ENCODE measurements around the gene PLIN3.
A peak's percentile ranks its signal among the peaks of the same experiment; 100 is the strongest.
"Not testable (repeated sequence)": the region's sequence is repeated elsewhere in the genome, so short reads cannot be mapped to it uniquely, and the experiment has no call there.

Gene PLIN3

DNA sequence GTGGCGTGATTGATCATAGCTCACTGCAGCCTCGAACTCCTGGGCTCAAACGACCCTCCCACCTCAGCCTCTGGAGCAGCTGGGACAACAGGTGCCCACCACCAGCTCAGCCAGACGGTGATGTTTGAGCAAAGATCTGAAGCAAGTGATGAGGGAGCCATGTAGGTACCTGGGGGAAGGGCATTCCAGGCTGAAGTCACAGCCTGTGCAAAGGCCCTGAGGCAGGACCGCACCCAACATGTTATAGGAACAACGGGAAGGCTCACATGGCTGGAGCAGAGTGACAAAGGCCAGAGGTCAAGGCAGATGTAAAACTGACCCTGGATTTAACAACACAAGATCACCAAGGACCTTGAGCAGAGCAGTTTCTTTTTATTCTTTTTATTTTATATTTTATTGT is 61.1 kb downstream of the PLIN3 start:
- DNase-seq = no peak

GRCh38 chr19:4805140-4805539 is 62.3 kb downstream of the PLIN3 start:
- DNase-seq = not testable (repeated sequence)

DNA sequence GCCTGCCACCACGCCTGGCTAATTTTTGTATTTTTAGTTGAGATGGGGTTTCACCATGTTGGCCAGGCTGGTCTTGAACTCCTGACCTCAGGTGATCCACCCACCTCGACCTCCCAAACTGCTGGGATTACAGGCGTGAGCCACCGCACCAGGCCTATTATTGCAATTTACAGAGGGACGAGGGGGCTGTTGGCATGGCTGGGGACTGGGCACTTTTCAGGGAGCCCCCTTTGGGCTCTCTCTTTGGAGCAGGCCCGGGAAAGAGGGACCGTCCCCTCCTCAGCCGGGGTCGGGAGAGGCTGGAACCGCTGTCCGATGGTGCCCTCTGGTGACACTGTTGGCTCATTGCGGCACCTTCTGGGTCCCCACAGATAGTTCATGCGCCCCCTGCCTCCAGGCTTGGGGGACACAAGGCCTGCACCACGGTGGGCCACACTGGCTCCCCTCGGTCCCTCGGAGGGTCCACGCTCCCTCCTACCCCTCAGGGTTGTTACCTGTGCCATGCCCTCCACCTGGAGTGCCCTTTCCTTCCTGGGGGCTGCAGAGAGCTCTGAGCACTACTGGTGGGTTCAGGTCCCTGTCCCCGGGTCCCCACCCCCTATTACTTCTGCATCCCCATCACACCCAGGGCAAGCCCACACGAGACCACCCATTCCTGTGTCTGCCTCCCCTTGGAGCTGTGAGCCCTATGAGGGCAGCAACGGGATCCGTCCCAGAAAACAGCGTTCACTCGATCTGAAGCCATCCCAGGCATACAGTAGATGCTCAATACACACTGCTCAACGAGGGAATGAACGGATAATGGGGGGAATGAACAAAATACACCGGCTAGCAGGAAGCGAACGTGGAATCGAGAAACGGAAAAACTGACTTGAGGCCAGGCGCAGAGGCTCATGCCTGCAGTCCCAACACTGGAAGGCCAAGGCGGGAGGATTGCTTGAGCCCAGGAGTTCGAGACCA is 63.5 kb downstream of the PLIN3 start:
- peak; percentile 74 for DNase-seq

DNA sequence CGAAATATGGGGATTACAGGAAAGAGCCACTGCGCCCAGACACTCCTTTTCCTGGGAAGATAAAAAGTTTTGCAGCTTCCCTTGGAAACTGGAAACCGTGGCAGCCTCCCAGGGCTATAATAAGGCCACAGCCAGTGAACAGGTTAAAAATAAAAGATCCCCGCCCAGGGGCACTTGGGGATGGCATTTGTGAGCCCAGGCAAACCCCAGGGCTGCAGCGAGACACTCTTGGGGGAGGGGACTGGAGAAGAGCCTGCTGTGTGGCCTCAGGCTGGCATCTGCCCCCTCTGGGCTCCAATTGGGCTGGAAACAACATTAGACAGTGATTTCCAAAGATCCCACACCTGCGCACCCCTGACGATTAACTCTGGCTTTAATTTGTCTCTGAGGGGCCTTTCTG is 64.8 kb downstream of the PLIN3 start:
- DNase-seq = no peak

DNA sequence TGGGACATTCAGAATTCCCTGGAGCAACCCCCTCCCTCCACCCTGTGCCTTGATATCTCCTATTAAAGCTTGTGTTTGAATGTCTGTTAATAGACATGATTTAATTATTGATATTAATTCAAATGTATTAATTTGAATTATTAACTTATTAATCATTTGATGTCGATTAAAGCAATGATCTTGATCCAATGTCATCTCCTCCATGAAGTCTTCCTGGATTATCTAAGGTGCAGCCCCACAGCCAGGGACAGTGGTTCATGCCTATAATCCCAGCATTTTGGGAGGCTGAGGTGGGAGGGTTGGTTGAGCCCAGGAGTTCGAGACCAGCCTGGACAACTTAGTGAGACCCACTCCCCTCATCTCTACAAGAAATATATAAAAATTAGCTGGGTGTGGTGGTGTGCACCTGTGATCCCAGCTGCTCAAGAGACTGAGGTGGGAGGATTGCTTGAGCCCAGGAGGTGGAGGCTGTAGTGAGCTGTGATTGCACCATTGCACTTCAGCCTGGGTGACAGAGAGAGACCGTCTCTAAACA is 66.3 kb downstream of the PLIN3 start:
- DNase-seq = no peak

DNA sequence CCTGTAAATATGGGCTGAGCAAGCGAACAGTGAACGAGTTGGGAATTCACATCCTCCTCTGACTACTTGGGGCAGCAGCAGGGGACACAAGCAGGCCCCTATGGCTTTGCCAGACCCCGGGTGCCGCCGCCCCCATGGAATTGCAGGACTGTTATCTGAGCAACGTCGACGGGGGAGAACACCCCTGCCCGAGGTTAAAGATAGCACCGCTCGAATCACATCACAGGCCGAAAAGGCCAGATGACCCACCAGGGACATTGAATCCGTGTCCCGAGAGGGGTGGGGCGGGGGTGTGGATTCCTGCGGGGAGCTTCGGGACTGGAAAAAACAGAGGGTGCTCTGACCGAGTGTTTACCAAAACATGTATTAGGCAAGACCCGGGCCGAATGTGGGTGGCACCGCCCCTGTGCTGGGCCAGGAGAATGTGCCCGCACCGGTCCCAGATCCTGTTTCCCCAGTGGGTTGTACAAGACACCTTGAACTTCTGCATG is 66.8 kb downstream of the PLIN3 start:
- no peak for DNase-seq

DNA sequence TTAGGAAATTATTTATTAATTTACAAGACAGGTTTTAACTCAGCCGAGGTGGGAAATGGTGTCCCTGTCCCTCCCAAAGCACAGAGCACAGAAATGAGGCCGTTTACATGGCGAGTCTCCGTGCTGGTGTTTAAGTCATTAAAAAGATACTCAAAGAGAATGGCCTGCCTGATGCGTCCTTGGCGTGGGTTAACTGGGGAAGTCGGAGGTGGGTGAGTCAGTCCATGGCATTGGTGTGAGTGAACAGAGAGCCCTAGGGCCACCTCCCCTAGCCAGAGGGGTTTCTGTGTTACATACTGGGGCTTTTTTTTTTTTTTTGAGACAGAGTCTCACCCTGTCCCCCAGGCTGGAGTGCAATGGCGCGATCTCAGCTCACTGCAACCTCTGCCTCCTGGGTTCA is 72.1 kb downstream of the PLIN3 start:
- no peak for DNase-seq

GRCh38 chr19:4794971-4795370 is 72.5 kb downstream of the PLIN3 start:
- no peak for DNase-seq

- DNase-seq = not testable (repeated sequence)
Observed at GRCh38 chr19:4793278-4793677, 74.2 kb downstream of the PLIN3 start.

DNA sequence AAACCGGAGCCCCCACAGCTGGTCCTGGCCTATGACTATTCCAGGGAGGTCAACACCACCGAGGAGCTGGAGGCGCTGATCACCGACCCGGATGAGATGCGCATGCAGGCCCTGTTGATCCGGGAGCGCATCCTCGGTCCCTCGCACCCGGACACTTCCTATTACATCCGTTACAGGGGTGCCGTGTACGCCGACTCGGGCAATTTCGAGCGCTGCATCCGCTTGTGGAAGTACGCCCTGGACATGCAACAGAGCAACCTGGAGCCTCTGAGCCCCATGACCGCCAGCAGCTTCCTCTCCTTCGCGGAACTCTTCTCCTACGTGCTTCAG is 74.6 kb downstream of the PLIN3 start:
- DNase-seq = not testable (repeated sequence)

- DNase-seq = not testable (repeated sequence)
Observed at GRCh38 chr19:4792019-4792865, 75.2 kb downstream of the PLIN3 start.

DNA sequence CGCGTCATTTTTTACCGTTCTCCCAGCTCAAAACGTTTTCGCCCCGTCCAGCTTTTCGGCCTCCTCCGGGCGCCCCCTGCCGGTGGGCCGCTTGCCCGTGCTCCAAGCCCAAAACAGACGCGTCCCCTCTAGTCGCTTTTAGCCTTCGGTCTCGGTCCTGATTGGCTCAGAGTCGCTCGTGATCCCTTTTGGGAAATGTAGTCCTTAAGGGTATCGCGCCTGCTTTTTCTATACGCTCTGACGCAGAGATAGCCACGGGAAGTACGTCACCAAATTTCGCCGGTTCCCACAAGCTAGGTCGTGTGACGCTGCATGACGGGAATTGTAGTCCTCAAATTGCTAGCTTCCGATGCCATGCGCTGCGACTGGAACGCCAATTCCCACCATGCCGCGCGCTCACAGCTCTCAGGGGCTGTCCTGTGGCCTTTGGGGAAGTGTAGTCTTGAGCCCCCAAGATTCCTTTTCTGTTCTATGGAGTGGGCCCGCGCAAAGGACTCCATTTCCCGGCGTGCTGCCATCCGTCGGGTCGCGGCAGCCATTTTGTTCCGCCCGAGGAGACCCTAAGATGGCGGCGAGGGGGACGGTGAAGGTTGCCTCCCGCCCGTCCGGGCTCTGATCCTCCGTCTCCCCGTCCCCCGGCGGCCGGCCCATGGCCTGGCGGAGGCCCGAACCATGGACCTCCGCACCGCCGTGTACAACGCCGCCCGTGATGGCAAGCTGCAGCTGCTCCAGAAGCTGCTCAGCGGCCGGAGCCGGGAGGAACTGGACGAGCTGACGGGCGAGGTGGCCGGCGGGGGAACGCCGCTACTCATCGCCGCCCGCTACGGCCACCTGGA is 76.1 kb downstream of the PLIN3 start, which contains the start of gene FEM1A:
Gene FEM1A, plus strand, starts transcription at position 552 of the 836 bp plus-strand sequence. Its CDS starts 121 bp downstream, at position 673.
- peak; percentile 99 for DNase-seq

Measured in CD4-positive, alpha-beta T cell treated with Interleukin-12 subunit alpha and Interleukin-12 subunit beta, for 1 hour (primary cell).